Ishikawa (cell line): ENCODE data around the gene GLCCI1.

Experiments used
- CEBPB ChIP-seq: IDR thresholded peaks from 2 replicates; pipeline ENCODE4 v1.6.1; 2012
- CREB1 ChIP-seq: IDR thresholded peaks from 2 replicates; pipeline ENCODE4 v1.6.1; 2012; ENCODE audit warnings: low read depth
- EGR1 ChIP-seq: IDR thresholded peaks from 2 replicates; pipeline ENCODE4 v1.6.1; 2012
- EP300 ChIP-seq: IDR thresholded peaks from 2 replicates; pipeline ENCODE4 v1.6.1; 2012; ENCODE audit warnings: borderline replicate concordance
- FOXM1 ChIP-seq: IDR thresholded peaks from 2 replicates; pipeline ENCODE4 v1.6.1; 2012; ENCODE audit warnings: low read depth, borderline replicate concordance
- MAX ChIP-seq: IDR thresholded peaks from 2 replicates; pipeline ENCODE4 v1.6.1; 2012
- NFIC ChIP-seq: IDR thresholded peaks from 2 replicates; pipeline ENCODE4 v1.6.1; 2012
- RAD21 ChIP-seq: IDR thresholded peaks from 2 replicates; pipeline ENCODE4 v1.6.1; 2012; ENCODE audit warnings: low read depth
- REST ChIP-seq: IDR thresholded peaks from 2 replicates; pipeline ENCODE4 v1.6.1; 2012; ENCODE audit warnings: low read depth, mild to moderate bottlenecking
- TAF1 ChIP-seq: IDR thresholded peaks from 2 replicates; pipeline ENCODE4 v1.6.1; 2012; ENCODE audit warnings: low read depth, mild to moderate bottlenecking
- TCF12 ChIP-seq: IDR thresholded peaks from 2 replicates; pipeline ENCODE4 v1.6.1; 2012; ENCODE audit warnings: low read depth
- TEAD4 ChIP-seq: IDR thresholded peaks from 2 replicates; pipeline ENCODE4 v1.6.1; 2012
- USF1 ChIP-seq: IDR thresholded peaks from 2 replicates; pipeline ENCODE4 v1.6.1; 2012
- YY1 ChIP-seq: IDR thresholded peaks from 2 replicates; pipeline ENCODE4 v1.6.1; 2012; ENCODE audit warnings: low read depth
- ZBTB7A ChIP-seq: IDR thresholded peaks from 2 replicates; pipeline ENCODE4 v1.6.1; 2012; ENCODE audit warnings: low read depth

GLCCI1 gene

GRCh38 chr7:7966141-7966734 lies 2.4 kb upstream of the GLCCI1 start:
- no peak for TF ChIP-seq REST
- TF ChIP-seq CEBPB, result no peak
- no peak for TF ChIP-seq EP300
- no peak for TF ChIP-seq MAX
- TF ChIP-seq EGR1, result no peak
- TF ChIP-seq TAF1, result no peak
- no peak for TF ChIP-seq USF1
- no peak for TF ChIP-seq ZBTB7A
- no peak for TF ChIP-seq TCF12
- no peak for TF ChIP-seq NFIC
- TF ChIP-seq RAD21, result no peak
- TF ChIP-seq TEAD4, result no peak
- TF ChIP-seq YY1, result no peak
- no peak for TF ChIP-seq FOXM1
- no peak for TF ChIP-seq CREB1

- TF ChIP-seq TEAD4 (no peak), CEBPB (no peak), ZBTB7A (no peak; the same call in 1 of the 2 replicates), MAX (no peak), TAF1 (no peak), RAD21 (no peak), FOXM1 (no peak), NFIC (no peak), TCF12 (no peak), REST (no peak), CREB1 (no peak), EGR1 (no peak), USF1 (no peak), EP300 (no peak), YY1 (no peak)
These were observed 581 bp upstream of the GLCCI1 start for GRCh38 chr7:7967886-7968543.

- TF ChIP-seq MAX, result 0 out of 2 replicates have a peak, but pooled peaks have one; percentile 24
- TF ChIP-seq EGR1, result no peak
These were observed 975 bp downstream of the GLCCI1 start for GRCh38 chr7:7969306-7970236.

- no peak for TF ChIP-seq FOXM1
- TF ChIP-seq USF1, result no peak
- TF ChIP-seq MAX, result no peak
- no peak for TF ChIP-seq EGR1
- TF ChIP-seq YY1, result no peak
- no peak for TF ChIP-seq ZBTB7A
- TF ChIP-seq CEBPB, result no peak
These were observed 1.6 kb downstream of the GLCCI1 start for GRCh38 chr7:7970237-7970530.
